Measurements from ENCODE around the gene CCDC85A.

GRCh38 chr2:56357655-56358295, 174.0 kb downstream of the CCDC85A start:
- TF ChIP-seq YY1 (IDR thresholded peaks at IDR 0.05; ENCODE audit: insufficient read depth, insufficient read length) = no peak
- TF ChIP-seq ZNF274 (IDR thresholded peaks at IDR 0.05; ENCODE audit: low read depth, low read length) = no peak

Measured in NT2/D1 (cell line).